Stomach (tissue), 9 donors: ENCODE data around the gene DLEC1. TPM values are rescaled to one million over a fixed set of nuclear protein-coding genes. Genes with fewer than 3 reads are reported as not detected.
"Not testable (repeated sequence)": the region's sequence is repeated elsewhere in the genome, so short reads cannot be mapped to it uniquely, and the experiment has no call there.

Experiments
- DNase-seq, 2 donors: peaks; one replicate each; pipeline versions ENCODE4 v3.0.0 to v3.0.0-alpha.2; 2013 to 2019
- H3K27ac ChIP-seq, 5 donors: fragments of 200-600 bp in 4 of 5; sonication (generic) in 4 of 5; one replicate each; pipeline ENCODE4 v1.5.1; 2013 to 2019; ENCODE audit warnings: mild to moderate bottlenecking in 1 of 5, moderate library complexity in 1 of 5
- H3K27me3 ChIP-seq, 3 donors: fragments of 200-600 bp; sonication (generic); one replicate each; pipeline ENCODE4 v1.5.1; 2017 to 2019; ENCODE audit warnings: mixed run types in 1 of 3
- H3K36me3 ChIP-seq, 4 donors: fragments of 200-600 bp; sonication (generic); 1 replicate in 3 of 4; 2 replicates in 1 of 4; pipeline ENCODE4 v1.5.1; 2016 to 2019
- H3K4me1 ChIP-seq, 4 donors: fragments of 200-600 bp; sonication (generic); one replicate each; pipeline ENCODE4 v1.5.1; 2016 to 2019
- H3K4me3 ChIP-seq, 4 donors: fragments of 200-600 bp; sonication (generic) in 3 of 4; one replicate each; pipeline ENCODE4 v1.5.1; 2016 to 2019; ENCODE audit warnings: mild to moderate bottlenecking in 1 of 4
- H3K9me3 ChIP-seq, 4 donors: fragments of 200-600 bp; sonication (generic); one replicate each; pipeline ENCODE4 v1.5.1; 2016 to 2019
- CTCF ChIP-seq, 7 experiments: fragments of 450-650 bp in 4 of 7; fragments of 200-600 bp in 3 of 7; sonication (generic) in 3 of 7; IDR thresholded peaks; one replicate each; pipeline ENCODE4 v1.5.1; 2016 to 2019; ENCODE audit warnings: antibody characterized with exemption in 7 of 7, control low read depth in 2 of 7, mild to moderate bottlenecking in 1 of 7
- EP300 ChIP-seq: sonication (generic); formaldehyde crosslinking; IDR thresholded peaks from one replicate; pipeline ENCODE4 v1.6.1; 2017; ENCODE audit warnings: antibody characterized with exemption
- POLR2A ChIP-seq, 4 donors: fragments of 450-650 bp; IDR thresholded peaks; one replicate each; pipeline ENCODE4 v1.6.1; 2016; ENCODE audit warnings: antibody characterized with exemption in 4 of 4, control low read depth in 2 of 4, mild to moderate bottlenecking in 1 of 4, moderate library complexity in 1 of 4
- POLR2AphosphoS5 ChIP-seq, 3 donors: sonication (generic); formaldehyde crosslinking; IDR thresholded peaks; one replicate each; pipeline ENCODE4 v1.6.1; 2016; ENCODE audit warnings: antibody characterized with exemption in 3 of 3
- WGBS, 5 donors: extraction: QIAGEN DNeasy Blood & Tissue Kit in 3 of 5; methylation state at CpG; one replicate each; pipeline versions ENCODE4 v1.1.5 to v1.1.7; 2013 to 2018; 5-methylcytosine and 5-hydroxymethylcytosine counted together
- intact Hi-C: fragments of 100-400 bp; cut with DNase I; formaldehyde crosslinking; loops from one replicate; pipeline ENCODE4 v1.15.1; 2023; ENCODE audit warnings: low total_unique reads
- polyA plus RNA-seq, 3 donors: library from polyadenylated mRNA; stranded (reverse); fragments of 200-250 nt; gene quantifications; one replicate each; pipeline ENCODE4 v1.2.3, GENCODE V29; 2013
- total RNA-seq, 5 donors: library from RNA; depleted of rRNA; stranded (reverse); fragments of >200 nt; gene quantifications; one replicate each; pipeline versions ENCODE4 v1.1.0 to v1.2.3, GENCODE V29; 2014 to 2016
- donor health status: healthy with polysubstance abuse.
- donor health status: Bipolar disorder and iron deficiency.
- donor health status: healthy.

The DLEC1 gene
- total and polyA plus RNA-seq, 8 donors, result 0.12 to 1.5 (median 0.31) TPM; not detected in 3

GRCh38 chr3:38085943-38086324 is 46.9 kb downstream of the DLEC1 start:
- Histone ChIP-seq H3K4me1 (no peaks in the 10 kb centered on the region), H3K36me3 (no peaks in the 10 kb centered on the region), H3K4me3 (no peak overlapping the region), H3K9me3 (peaks cover 0 to 25% (median 0%) of the 10 kb centered on the region in 4 donors), H3K27ac (no peak overlapping the region), H3K27me3 (no peaks in the 10 kb centered on the region)
- WGBS, 5 donors, result 58 to 86% (median 81%) methylated on average over 1 of the region's 1 CpG
- intact Hi-C loops, result no loop called here
- TF ChIP-seq POLR2A (IDR thresholded peaks at IDR 0.05) (no peak), POLR2AphosphoS5 (IDR thresholded peaks at IDR 0.05) (no peak), CTCF (IDR thresholded peaks at IDR 0.05) (no peak), EP300 (no peak)
- DNase-seq, result no peak

GRCh38 chr3:38086496-38086895 is 47.5 kb downstream of the DLEC1 start:
- 78 to 90% (median 81%) methylated on average over 3 of the region's 3 CpGs for WGBS, 5 donors

GRCh38 chr3:38087278-38087677 is 48.3 kb downstream of the DLEC1 start:
- DNase-seq, H3K36me3 ChIP-seq, H3K27me3 ChIP-seq, intact Hi-C loops, H3K27ac ChIP-seq, H3K4me3 ChIP-seq, H3K4me1 ChIP-seq: not testable (repeated sequence)
- H3K9me3 ChIP-seq, result peaks cover 0 to 25% (median 0%) of the 10 kb centered on the region in 4 donors

More at GRCh38 chr3:38086496-38086895, 47.5 kb downstream of the DLEC1 start:
- Histone ChIP-seq H3K27me3 (no peaks in the 10 kb centered on the region), H3K27ac (no peak overlapping the region), H3K4me3 (no peak overlapping the region), H3K36me3 (no peaks in the 10 kb centered on the region), H3K4me1 (no peaks in the 10 kb centered on the region), H3K9me3 (peaks cover 0 to 25% (median 0%) of the 10 kb centered on the region in 4 donors)
- TF ChIP-seq EP300 (no peak), CTCF (IDR thresholded peaks at IDR 0.05) (no peak), POLR2A (IDR thresholded peaks at IDR 0.05) (no peak), POLR2AphosphoS5 (IDR thresholded peaks at IDR 0.05) (no peak)
- intact Hi-C loops, result no loop called here
- DNase-seq, result no peak

GRCh38 chr3:38088126-38089078 is 49.4 kb downstream of the DLEC1 start:
- H3K27me3 ChIP-seq, result no peaks in the 10 kb centered on the region
- DNase-seq, result no peak
- H3K27ac ChIP-seq, result no peak overlapping the region
- H3K9me3 ChIP-seq, result peaks cover 0 to 25% (median 0%) of the 10 kb centered on the region in 4 donors
- TF ChIP-seq EP300, result no peak
- no peak for TF ChIP-seq CTCF (IDR thresholded peaks at IDR 0.05)
- no peak for TF ChIP-seq POLR2AphosphoS5 (IDR thresholded peaks at IDR 0.05)
- TF ChIP-seq POLR2A (IDR thresholded peaks at IDR 0.05), result no peak
- WGBS, 5 donors, result 89 to 96% (median 91%) methylated on average over 11 of the region's 11 CpGs
- no peak overlapping the region for H3K4me3 ChIP-seq
- no peaks in the 10 kb centered on the region for H3K36me3 ChIP-seq
- H3K4me1 ChIP-seq, result no peaks in the 10 kb centered on the region
- intact Hi-C loops, result no loop called here

- H3K4me1 ChIP-seq, result no peaks in the 10 kb centered on the region
- H3K27me3 ChIP-seq, result no peaks in the 10 kb centered on the region
- no peak for DNase-seq
- H3K4me3 ChIP-seq, result no peak overlapping the region
- no peak overlapping the region for H3K27ac ChIP-seq
- 60 to 80% (median 71%) methylated on average over 1 to 2 of the region's 2 CpGs for WGBS, 5 donors
- TF ChIP-seq CTCF (IDR thresholded peaks at IDR 0.05), result no peak
- no peak for TF ChIP-seq EP300
- no peak for TF ChIP-seq POLR2AphosphoS5 (IDR thresholded peaks at IDR 0.05)
- no peak for TF ChIP-seq POLR2A (IDR thresholded peaks at IDR 0.05)
- intact Hi-C loops, result no loop called here
- H3K36me3 ChIP-seq, result no peaks in the 10 kb centered on the region
- H3K9me3 ChIP-seq, result peaks cover 0 to 20% (median 0%) of the 10 kb centered on the region in 4 donors
Observed at GRCh38 chr3:38089163-38089562, 50.2 kb downstream of the DLEC1 start.
